HEK293 (cell line): Measurements from ENCODE around the gene CSDE1.

Experiments
- CTCF ChIP-seq: fragments of 450-650 bp; formaldehyde crosslinking; IDR thresholded peaks from 2 replicates; pipeline ENCODE4 v1.5.1; 2016; ENCODE audit warnings: missing biosample characterization, missing genetic modification characterization
- KLF1 ChIP-seq: fragments of 450-650 bp; formaldehyde crosslinking; IDR thresholded peaks from 2 replicates; pipeline ENCODE4 v1.5.1; 2016; ENCODE audit warnings: missing biosample characterization, missing genetic modification characterization
- PBX3 ChIP-seq: sonication (generic); formaldehyde crosslinking; IDR thresholded peaks from 2 replicates; pipeline ENCODE4 v1.8.1; 2022; ENCODE audit warnings: mild to moderate bottlenecking, moderate library complexity, missing genetic modification reagents
- REST ChIP-seq: fragments of 450-650 bp; formaldehyde crosslinking; IDR thresholded peaks from 2 replicates; pipeline ENCODE4 v1.5.1; 2016; ENCODE audit warnings: missing biosample characterization, missing genetic modification characterization
- TSHZ1 ChIP-seq: fragments of 450-650 bp; formaldehyde crosslinking; IDR thresholded peaks from 2 replicates; pipeline ENCODE4 v1.5.1; 2016; ENCODE audit warnings: missing biosample characterization, missing genetic modification characterization, borderline replicate concordance

GRCh38 chr1:114701931-114702330, 55.9 kb downstream of the CSDE1 start:
- TF ChIP-seq KLF1 (tag by site-specific recombination) (no peak), TSHZ1 (tag by site-specific recombination) (no peak), CTCF (tag by site-specific recombination) (no peak), REST (tag by site-specific recombination) (no peak), PBX3 (CRISPR knock-in tag) (no peak)
